Stimulated activated CD4-positive, alpha-beta T cell treated with anti-CD3 and anti-CD28 coated beads, Interleukin-1b, Interleukin-23, amount 100 ng/mL, for 24 hours (primary cell): Measurements from ENCODE around the gene TFDP1.
"Not testable (repeated sequence)": the region's sequence is repeated elsewhere in the genome, so short reads cannot be mapped to it uniquely, and the experiment has no call there.

ENCODE experiments used
- DNase-seq, 4 experiments: peaks; one replicate each; pipeline ENCODE4 v3.0.0-alpha.2; 2020; ENCODE audit warnings: low read depth in 4 of 4, low spot score in 1 of 4

TFDP1 gene

DNA sequence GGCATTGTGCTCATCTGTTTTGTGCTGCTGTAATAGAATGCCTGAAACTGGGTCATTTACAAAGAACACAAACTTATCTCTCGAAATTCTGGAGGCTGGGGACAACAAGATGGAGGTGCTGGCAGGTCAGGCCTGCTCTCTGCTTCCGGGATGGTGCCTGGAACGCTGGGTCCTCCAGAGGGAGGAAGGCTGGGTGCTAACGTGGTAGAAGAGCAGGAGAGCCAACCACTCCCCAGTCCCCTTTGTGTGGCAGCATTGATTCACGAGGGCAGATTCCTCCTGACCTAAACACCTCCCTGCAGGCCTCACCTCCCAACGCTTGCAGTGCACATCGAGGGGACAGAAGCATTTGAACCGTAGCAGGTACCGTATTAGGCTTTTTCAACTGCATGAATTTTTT, 34.1 kb upstream of the TFDP1 start:
- no peak for DNase-seq

DNA sequence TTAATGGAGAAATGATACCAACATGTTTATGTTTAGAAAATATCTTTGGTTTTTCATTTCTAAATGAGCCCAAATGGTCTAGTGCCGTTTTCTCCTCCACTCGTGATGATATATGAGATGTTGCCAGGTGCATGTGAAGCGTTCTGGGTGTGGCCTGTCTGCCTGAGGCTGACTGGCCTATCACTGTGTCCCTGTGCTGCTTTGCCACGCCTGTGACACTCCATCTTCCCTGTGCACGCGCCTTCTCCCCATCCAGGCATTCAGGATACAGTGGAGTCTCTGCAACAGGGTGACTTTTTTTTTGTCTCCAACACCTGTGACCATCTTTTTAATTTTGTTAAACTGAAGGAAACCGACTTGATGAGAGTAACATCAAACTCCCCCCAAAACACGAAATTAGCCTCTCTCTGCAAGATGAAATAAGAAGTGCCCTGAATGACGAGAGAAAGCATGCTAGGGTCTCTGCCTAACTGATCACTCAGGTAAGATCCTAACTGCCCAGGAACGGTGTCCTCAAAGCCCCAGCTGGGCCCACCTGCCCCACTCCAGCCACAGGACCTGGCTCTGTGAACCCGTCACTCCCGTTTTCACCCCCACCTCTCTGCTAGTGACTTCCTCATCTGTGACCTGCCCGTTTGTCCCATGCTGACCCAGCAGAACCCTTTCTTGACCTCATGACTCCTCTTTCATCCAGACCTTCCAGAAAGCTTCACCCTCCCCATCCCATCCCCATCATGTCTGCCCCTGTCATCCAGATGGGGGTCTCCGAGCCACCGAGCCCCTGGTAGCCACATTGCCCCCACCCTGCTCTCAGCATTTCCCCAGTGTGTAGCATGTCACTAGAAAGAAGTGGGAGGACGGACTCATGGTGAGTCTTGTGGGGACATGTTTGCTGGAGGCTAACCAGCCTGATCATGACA, 33.2 kb upstream of the TFDP1 start:
- no peak for DNase-seq

DNA sequence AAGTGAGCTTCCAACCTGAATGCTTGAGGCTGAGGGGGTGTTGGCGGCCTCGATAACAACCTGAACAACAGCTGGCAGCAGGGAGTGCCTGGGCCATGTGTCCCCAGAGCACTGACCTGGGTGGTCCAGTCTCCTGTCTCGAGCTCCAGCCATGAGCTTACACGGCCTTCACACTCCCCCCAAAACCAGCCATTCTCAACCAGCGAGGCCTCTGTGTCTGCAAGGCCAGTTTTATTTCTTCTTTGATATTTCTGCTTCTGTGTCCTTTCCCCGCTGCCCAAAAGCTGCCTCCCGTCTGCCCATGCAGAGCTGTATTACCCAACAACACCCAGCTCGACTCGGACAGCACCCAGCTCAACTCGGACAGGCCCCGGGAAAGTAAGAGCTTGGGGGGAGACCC, 32.5 kb upstream of the TFDP1 start:
- no peak for DNase-seq

DNA sequence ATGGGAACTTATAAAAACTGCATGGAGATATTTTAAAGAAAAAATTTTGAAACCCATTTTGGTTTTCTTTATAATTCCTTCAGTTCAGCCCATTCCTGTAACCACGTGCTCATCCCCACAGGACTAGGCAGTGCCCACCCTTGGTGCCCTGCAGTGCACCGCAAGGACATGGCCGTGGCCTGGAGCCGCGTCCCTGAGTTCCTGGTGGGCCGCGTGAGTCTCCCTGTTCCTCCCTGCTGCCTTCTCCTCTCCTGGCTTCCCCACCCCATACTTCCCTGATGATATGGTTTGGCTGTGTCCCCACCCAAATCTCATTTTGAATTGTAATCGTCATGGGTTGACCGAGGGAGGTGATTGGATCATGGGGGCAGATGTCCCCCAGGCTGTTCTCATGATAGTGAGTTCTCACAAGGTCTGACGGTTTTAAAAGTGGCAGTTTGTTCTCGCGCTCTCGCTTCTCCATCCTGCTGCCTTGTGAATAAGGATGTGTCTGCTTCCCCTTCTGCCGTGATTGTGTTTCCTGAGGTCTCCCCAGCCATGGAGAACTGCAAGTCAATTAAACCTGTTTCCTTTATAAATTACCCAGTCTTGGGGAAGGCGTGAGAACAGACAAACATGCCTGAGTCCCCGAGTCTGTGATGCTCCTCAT, 31.6 kb upstream of the TFDP1 start:
- no peak for DNase-seq

DNA sequence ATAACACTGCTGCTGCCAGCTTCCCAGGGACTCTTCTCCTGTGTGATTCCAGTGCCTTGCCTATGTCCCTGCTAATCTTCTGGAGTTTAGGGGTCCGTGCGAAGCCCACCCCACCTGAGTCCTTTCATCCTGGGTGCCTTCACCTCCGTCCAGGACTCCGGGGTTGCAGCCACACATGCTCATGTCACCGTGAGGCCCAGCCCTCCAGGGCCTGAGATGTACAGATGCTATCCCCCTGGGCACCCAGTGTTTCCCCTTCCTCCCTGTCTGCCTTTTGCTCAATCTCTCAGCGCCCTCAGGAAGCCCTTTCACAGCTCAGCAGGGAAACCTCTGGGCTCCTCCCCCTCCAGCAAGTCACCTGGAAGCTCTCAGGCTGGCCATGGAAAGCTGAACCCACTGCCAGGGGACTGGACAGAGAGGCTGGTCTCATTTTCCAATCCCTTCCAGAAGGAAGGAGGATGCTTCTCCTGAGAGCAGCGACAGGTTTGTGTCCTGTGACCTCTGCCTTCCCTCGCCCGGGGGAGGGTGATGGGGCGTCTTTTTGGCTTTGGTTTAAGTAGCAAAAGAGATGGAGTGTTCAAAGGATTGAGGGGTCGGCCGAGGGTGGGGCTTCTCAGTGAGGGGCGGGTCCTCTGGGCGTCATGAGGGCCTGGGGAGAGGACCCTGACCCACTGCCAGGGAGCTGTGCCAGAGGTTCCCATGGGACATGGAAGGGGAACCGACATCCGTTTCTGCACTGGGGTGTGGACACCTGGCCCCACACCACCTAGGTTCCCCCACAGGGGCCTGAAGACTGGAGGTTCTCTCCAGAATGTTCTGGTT, 30.8 kb upstream of the TFDP1 start:
- no peak for DNase-seq

DNA sequence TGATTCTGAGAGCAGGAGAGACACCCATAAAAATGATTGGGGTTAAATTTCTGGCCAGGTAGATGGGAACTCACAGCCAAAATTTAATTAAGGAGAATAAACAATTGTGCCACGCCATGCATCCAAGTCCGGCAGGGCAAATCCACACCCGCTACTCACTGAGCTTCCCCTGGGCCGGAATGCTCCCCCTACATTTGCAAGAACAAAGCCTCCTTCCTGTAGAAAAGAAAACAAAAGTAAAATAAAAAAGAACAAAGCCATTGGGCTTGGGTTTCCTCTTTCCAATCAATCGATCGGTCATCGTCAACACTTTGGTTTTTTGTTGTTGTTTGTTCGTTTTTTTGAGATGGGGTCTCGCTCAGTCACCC, 30.2 kb upstream of the TFDP1 start:
- no peak for DNase-seq

DNA sequence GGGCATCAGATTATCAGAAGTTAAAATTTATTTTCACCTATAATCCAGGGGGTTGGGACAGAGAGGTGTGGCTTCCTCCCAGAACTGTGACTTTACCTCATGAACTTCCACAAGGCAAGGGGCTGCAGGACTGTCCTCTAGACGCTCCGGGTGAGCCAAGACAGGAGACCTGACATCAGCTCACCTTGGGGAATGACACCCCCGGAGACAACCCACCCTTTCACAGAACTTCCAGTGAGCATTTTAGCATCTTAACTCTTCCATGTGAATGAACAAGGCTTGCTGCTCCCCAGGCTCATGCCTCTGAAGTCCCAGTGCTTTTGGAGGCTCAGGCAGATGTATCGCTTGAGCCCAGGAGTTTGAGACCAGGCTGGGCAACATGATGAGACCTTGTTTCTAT, 29.4 kb upstream of the TFDP1 start:
- DNase-seq = no peak

DNA sequence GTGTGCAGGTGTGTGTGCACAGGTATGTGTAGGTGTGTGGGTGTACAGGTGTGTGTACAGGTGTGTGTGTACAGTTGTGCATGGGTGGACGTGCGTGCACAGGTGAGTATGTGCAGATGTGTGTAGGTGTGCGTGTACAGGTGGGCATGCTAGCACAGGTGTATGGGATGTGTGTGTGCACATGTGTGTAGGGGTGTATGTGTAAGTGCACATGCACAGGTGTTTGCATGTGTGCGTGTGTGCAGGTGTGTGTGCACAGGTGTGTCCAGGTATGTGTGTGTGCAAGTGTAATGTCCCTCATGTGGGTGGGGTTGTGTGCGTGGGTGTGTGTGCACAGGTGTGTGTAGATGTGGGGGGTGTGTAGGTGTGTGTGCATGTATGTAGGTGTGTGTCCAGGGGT, 27.5 kb upstream of the TFDP1 start:
- no peak for DNase-seq

DNA sequence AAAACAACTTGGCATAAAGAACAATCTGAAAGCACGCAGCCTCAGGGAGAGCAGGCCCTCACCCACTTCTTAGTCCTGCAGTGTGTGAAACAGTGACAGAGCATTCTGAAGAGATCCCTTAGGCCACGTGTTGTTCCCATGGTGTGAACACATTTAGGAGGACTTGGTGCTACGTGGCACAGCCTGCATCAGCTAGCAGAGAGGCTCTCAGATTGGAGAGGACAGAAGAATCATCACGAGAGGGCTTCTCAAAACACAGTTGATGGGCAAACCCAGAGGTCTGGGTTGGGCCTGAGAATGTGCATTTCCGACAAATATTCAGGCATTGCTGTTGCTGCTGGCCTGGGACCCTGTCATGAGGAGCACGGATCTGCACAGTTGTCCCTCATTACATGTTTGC, 26.1 kb upstream of the TFDP1 start:
- no peak for DNase-seq

DNA sequence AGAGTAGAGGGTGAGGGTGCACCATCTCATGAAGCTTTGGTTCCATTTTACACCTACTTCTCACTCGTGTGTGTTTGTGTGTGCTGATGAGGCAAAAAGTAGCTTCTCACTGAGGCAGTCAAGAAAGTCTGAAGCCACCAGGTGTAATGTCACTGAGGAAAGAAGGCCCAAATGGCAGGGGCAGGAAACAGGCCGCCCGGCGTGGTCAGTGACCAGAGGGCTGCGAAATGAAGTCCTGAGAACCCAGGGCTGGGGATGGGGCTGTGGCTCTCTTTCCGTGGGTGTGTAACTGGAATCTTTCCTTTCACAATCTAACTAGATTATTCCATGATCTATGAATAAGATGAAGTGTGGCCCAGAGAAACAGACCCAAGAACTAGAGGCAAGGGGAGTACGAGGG, 25.5 kb upstream of the TFDP1 start:
- DNase-seq = no peak

DNA sequence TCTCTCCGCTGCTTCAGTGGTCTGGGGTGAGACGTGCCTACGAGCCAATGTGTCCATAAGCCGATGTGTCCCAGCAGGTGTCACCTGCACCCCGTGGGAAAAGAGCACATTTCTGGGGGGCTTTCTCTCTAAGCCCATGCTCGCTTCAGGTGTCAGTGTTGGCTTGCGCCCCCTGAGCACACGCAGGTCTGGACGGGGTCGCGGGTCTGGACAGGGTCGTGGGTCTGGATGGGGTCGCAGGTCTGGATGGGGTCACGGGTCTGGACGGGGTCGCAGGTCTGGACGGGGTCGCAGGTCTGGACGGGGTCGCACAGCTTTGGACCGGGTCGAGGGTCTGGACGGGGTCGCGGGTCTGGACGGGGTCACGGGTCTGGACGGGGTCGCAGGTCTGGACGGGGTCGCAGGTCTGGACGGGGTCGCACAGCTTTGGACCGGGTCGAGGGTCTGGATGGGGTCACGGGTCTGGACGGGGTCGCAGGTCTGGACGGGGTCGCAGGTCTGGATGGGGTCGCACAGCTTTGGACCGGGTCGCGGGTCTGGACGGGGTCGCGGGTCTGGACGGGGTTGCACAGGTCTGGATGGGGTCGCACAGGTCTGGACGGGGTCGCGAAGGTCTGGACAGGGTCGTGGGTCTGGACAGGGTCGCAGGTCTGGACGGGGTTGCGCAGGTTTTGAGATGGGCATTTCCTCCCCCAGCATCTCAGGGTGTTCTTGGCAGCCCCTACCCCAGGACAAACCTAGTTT, 24.5 kb upstream of the TFDP1 start:
- no peak for DNase-seq

DNA sequence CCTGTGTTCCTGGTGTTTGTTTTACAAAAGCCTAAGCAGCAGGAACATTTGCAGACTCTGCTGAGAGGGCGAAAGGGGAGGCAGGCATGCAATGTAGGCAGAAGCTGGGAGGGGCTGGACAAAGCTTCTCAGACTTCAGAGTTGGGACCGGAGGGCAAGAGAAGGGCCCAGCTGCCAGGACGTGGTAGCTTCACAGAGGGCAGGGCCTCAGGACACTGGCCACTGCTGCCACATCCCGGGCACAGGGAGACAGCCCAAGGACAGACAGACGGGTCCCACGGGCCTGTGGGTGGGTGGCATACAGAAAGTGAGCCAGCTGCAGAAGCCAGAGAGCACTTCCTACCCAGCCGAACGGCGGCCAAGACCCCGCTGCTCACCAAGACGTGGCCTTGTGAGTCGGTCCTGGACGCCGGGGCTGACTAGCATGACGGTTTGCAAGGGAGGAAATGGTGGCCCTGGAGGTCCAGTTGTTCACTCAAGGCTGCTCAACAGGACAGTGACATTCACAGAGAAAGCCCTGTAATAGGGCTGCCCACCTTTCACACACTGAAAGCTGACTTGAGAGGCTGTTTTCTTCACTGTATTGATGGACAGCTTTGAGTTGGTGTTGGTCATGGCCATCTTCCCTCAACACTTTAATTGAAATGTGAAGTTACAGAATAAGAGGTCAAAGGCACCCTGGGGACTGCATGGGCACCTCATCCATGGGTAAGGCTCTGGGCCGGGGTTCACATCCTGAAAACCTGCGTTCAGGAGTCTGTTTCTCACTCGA, 23.7 kb upstream of the TFDP1 start:
- DNase-seq = no peak

DNA sequence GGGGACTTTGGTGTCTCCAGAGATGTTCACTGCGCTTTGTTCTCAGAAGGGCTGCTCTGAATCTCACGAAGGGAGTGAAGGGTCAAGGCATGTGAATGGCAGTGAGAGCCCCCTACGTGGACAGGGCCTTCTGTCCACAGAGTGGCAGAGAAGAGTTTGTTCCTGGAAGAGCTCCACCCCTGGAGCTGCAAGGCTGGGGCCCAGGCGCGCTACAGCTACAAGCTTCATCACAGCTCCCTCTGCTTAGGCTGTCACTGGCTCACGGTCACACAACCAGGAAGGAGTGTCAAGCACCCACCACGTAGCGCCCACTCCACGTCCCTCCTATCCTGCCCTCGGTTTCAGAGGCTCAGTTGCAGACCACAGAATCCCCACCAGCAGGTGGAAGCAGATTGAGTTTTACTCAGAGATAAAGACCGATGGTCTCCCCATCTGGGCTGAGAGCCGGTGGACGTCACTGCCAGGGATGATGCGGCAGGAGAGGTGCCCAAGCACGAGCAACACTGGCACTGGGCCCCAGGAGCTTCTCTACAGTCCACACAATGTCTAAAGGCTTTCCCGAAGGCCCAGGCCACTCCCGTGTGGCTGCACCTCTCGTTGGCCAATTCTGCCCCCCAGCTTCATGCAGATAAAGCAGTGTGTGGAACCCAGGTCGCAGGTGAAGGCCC, 23.0 kb upstream of the TFDP1 start:
- no peak for DNase-seq

DNA sequence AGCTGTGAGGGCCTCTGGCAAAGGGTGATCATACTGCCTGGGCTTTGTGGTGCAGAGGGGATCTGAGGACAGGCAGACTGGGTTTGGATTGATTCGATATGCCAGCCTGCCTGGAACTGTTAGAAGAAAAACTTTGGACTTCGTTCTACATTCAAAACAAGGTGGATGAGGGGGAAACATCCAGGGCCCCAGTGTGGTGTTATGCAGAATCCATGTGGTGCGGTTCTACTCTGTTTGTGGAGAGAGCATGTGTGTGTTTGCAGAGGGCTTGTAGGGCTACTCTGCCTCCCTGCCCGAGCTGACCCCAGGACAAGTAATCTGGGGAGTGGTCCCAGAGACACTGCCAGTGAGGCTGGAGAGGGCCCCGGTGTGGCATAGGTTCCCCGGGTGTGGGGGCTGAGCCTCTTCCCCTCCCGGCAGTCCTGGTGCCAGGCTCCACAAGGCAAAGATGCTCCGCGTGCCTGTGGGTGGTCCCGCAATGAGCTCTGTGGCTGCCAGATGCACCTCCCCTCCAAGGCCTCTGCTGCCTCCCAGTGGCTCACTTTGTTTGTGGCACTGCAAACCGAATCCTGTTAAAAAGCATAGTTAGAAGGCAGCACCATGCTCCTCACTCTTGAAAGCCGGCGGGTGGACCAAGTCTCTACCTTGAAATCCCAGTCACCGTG, 22.3 kb upstream of the TFDP1 start:
- DNase-seq = no peak

DNA sequence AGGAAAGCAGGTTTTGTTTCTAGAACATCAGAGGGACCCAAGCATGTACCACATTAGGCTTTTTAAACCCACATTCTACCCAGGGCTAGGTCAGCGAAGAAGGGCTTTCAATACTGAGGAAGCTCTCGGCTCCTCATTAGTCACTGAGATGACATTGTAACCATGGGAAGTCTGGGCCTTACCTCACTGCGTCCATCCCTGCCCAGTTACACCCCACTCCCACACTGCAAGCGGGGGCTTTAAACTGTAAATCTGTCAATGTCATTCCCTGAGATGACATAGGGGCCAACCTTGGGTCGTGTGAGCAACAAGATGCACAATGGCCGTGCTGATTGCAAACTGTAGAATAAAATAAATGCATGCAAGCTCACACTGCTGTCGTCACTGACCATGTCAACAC, 21.7 kb upstream of the TFDP1 start:
- no peak for DNase-seq

DNA sequence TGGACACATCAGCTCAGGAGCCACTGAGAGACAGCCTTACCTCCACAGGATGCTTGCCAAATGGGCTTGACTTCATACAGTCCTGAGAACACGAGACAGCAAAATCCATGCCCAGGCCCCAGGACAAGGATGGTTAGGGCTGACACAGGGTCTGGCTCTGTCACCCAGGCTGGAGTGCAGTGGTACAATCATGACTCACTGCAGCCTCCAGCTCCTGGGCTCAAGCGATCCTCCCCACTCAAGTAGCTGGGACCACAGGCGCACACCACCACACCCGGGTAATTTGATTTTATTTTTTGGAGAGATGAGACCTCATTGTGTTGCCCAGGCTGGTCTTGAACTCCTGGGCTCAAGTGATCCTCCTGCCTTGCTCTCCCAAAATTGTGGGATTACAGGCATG, 21.0 kb upstream of the TFDP1 start:
- not testable (repeated sequence) for DNase-seq

DNA sequence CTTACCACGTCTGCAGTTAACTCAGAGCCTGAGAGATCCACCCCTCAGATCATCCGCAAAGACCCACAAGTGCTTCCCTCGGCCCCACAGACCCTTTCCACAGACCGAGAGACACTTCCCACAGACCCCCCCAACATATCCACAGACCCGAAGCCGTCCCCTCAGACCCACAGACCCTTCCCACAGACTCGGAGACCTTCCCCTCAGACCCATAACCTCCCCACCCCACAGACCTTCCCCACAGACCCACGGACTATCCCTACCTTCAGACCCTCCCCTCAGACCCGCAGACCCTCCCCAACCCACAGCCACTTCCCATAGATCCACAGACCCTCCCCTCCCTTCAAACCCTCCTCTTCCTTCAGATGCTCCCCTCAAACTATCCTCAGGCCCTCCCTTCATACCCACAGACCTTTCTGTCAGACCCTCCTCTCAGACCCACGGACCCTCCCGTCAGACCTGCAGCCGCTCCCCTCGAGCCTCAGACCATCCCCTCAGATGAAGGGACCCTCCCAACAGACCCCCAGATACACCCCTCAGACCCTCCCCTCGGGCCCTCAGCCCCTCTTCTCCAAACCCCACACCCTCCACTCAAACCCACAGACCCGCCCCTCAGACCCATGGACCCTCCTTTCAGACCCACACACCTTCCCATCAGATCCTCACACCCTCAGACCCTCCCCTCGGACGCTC, 20.1 kb upstream of the TFDP1 start:
- no peak for DNase-seq

DNA sequence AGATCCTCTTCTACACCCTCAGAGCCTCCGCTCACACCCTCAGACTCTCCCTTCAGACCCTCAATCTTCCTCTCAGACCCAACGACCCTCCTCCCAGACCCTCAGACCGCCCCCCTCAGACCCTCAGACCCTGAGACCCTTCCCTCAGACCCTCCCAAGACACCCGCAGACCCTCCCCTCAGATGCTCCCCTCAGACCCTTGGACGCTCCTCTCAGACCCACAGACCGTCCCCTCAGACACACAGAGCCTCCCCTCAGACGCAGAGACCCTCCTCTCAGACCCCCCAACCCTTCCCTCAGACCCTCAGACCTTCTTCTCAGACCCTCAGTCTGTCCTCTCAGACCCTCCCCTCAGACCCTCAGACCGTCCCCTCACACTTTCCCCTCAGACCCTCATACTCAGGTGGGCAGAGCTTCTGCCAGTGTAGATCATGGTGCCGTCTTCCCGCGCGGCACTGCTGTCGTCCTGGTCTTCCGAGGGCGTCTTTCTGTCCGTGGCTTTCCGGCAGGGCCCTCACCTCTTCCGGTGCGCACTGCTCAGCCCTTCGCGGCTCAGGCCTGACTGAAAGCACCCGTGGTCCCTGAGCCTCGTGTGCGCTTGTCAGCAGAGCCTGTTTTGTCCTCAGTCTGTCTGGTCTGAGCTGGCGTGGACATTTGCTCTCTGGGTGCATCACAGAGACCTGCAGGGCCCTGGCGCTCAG, 18.9 kb upstream of the TFDP1 start:
- DNase-seq = no peak
